ENCODE measurements around the gene CPLX1.
"Not testable (repeated sequence)": the region's sequence is repeated elsewhere in the genome, so short reads cannot be mapped to it uniquely, and the experiment has no call there.

The CPLX1 gene

DNA sequence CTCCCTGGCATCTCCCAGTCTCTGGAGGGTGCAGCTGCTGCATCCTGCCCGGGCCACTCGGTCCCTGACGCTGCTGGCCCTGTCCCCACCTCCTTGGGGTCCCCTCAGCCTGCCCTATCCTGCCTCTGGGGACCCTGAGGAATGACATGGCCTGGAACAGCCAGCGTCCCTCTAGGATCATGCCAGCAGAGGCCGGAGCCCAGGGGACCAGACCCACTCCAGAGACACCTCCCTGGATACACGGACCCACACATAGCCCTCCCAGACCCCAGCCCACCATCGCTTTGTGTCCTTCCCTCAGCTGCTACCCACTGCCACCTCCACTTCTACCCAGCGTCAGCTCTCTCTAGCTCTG, 35.5 kb downstream of the CPLX1 start:
- no peak for DNase-seq

DNA sequence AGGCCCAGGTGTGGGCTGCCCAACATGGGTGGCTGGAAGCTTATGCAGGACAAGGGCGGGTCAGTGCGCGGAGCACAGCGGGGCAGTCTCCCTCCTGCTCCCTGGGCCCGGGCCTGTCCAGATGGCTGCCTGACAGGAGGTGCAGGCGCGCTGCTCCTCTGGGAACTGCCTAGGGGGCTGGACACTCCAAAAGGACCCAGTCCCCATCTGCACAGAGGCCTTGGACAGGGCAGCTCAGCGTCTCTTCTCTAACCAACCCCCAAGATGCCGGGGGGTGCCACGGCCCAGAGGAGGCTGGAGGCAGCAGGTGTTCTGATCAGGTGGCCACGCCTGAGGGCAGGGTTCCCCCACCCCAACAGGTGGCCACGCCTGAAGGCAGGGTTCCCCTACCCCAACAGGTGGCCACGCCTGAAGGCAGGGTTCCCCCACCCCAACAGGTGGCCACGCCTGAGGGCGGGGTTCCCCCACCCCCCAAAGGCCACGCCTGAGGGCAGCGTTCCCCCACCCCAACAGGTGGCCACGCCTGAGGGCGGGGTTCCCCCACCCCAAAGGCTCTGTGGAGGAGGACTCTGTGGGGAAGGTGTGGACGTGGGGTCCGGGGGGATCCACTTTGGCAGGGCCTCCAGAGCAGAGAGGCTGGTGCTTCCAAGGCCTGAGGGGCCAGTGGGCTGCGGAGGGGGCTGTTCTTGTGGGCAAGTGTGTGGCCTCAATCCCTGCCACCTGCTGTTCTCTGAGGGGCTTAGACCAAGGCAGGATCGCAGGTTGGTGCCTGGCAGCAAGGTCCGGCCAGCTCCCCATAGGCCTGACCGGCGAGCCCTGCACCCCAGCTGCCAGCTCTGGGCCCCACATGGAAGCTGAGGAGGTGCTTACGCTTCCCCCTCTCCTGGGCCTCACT, 36.1 kb downstream of the CPLX1 start:
- DNase-seq, result no peak

DNA sequence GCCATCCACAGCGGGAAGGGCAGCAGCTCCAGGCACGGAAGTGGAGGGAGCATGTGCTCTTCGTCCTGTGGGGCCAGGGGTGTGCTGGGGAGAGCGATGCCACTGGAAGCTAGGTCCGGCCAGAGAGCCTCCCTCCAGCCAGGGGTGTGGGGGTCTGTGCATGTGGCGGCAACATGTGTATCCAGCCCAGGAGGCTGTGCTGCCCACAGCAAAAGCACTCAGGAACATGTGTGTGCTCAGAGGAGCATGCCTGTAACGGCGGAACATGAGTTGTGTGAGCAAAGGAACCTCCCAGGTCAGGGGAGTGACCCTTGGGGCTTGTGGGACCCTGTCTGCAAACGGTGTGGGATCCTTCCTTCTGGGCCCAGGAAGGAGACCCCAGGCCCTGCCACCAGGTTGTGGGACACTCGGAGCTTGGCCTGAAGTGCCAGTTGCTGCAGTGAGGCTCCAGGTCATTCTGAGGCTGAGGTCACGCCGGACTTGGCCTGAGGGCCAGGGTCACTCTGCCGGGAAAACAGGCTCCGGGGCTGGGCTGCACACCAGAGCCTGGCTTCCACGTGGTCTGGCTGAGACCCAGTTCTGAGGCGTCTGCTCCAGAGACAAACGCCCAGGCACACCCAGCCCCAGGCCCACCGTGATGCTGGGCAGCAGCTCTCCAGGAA, 37.2 kb downstream of the CPLX1 start:
- no peak for DNase-seq

DNA sequence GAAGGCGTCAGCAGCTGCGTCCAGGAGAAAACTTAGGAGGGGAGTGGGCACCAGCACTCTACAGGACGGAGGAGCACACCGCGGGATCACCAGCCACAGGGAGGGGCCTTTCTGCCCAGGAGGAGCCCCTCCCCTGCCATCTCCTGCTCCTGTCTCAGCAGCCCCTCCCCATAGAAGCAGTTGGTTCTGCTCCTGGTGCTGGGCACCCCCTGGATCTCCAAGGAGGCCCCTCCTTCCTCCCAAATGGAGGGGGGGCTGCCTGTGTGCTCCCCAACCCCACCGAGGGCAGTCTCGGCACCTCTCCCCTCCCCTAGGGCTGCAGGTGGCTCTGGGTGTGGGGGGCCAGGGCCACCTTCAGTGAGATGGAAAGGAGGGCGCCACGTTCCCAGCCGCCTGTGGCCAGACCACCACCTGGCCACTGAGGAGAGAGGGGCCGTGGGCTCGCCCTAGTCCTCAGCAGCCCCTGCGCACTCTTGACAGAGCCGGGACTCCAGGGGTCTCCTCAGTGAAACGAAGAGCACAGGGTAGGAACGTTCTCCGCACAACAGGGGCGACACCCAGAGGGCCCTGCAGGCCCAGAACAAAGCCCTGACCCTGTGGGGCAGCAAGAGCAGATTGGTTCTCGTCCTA, 37.8 kb downstream of the CPLX1 start:
- no peak for DNase-seq

DNA sequence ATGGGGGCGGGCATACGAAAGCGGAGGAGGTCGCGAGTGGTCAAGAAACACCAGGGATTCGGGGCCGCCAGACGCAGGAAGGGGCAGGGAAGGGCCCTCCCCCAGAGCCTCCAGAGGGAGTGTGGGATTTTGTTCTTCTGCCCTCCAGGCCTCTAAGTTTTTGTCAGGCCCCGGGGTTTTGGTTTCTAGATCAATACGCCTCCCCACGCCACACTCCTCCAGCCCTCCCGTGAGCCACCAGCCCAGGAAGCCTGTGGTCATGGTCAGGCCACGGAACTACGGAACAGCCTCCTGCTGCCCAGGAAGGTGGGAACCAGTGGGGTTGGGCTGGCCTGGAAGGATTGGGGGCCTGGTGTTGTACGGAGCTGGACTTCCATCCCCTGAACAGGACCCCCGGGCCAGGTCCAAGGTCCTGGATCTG, 38.4 kb downstream of the CPLX1 start:
- peak; percentile 30 for DNase-seq

DNA sequence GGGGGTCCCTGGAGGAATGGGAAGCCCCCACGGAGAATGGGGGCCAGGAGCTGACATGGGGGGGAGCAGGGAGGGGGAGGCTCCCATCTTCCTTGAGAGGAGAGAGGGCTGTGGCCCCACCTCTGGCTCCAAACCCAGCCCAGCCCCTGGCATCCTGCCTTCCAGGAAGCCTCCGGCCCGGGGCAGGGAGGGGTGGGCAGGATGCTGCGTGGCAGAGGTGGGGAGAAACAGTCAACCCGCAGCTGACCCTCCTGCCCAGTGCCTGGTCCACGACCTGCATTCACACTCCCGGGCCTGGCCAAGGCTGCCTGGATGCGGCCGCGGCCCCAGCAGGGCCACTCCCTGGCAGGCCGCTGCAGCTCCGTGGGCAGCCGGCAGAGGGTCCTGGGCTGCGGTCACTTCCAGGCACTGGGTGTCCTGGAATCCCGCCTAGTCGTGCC, 39.0 kb downstream of the CPLX1 start:
- DNase-seq, result no peak

DNA sequence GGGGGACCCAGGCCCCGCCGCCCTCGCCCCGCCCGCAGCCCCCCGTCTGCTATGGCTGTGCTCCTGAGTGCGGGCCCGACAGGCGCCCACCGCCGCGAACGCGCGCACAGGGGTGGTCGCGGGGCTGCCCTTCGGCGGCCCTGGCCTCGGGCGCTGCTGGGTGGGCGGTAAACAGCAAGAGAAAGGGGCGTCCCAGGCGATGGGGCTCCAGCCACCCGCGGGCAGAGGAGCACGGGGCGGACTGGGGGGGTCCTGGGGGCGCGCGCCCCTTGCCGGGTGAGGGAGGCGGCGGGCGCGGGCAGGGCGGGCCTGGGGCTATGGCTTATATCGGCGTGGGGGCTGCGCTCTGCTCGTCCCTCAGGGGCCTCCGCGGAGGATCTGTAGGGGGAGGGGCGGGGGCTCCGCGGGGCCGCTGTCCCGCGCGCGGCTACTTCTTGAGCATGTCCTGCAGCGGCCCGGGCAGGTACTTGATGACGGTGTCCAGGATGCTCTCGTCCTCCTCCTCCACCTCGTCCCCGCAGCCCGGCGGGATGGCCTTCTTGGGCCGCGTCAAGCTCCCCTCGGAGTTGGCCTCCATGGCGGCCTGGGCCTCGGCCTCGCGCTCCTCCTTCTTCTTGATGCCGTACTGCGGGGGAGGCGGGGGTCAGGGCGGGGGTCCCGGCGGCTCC, 39.7 kb downstream of the CPLX1 start:
- no peak for DNase-seq

DNA sequence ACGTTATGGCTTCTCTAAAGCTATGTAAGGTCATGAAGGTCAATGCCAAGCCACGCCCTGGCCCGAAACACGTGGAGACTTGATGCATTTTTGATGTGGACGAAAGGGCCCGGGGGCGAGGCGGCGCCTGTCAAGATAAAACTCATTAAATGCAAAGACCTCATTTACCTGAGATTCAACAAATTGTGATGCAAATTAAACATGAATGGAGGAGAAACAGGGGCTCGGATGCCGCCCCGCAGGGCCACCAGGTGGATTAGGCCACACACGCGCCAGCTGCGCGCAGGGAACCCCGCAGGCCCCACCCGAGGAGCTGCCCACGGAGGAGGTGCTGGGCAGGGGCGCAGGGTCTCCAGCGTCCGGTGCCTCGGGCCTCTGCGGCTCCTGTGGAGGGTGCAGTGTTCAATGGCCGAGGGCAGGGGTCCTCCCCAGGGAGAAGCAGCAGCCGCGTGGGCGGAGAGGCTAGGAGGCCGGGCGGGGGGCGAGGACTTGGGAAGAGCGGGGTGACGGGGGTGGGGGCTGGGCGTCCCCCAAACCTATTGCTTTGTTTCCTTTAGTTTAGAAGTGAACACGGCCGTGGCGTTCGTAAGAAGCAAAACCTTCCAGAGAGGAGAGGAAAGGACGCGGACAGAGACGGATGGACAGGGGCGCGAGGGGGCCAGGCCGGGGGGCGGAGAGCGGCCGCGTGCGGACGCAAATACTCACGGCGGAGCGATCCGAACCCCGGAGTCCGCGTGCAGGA, 40.4 kb downstream of the CPLX1 start:
- no peak for DNase-seq

DNA sequence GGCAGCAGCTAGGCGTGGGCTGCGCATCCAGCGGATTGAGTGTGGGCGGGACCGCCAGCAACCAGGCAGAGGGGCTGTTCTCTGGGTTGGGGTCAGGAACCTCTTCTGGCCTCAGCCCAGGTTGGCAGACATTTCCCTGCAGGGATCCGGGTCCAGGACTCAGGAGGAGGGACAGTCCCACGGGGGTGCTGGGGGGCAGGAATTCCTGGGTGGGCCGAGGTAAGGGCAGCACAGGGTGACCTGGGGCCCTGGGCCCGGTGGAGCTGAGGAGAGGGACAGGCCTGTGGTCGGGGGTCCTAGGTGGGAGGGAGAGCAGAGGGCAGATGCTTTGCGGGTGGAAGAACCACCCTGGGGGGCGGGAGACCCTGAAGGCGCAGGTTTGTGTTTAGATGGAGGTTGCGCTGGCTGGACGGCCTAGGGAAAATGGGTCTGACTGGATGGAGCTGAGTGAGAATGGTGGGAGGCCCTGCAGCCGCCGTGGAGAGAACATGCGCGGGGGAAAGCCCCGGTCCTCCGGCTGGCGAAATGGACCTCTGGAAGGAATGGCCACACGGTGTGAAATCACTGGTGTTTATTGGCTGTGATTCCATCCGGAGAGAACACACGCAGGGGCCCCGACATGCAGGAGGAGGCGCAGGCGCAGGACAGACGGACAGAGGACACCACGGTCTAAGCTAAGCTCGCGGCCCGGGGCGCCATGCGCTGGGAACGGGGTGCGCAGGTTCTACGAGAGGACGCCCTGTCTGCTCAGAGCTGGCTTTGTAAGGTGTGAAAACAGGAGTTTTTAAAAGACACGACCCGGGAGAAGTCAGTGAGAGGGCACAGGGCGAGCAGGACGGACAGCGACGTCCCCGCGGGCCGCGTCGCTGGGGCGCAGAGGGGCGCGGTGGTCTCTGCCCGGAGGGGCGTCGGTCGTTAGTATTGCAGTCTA, 41.3 kb downstream of the CPLX1 start:
- no peak for DNase-seq

DNA sequence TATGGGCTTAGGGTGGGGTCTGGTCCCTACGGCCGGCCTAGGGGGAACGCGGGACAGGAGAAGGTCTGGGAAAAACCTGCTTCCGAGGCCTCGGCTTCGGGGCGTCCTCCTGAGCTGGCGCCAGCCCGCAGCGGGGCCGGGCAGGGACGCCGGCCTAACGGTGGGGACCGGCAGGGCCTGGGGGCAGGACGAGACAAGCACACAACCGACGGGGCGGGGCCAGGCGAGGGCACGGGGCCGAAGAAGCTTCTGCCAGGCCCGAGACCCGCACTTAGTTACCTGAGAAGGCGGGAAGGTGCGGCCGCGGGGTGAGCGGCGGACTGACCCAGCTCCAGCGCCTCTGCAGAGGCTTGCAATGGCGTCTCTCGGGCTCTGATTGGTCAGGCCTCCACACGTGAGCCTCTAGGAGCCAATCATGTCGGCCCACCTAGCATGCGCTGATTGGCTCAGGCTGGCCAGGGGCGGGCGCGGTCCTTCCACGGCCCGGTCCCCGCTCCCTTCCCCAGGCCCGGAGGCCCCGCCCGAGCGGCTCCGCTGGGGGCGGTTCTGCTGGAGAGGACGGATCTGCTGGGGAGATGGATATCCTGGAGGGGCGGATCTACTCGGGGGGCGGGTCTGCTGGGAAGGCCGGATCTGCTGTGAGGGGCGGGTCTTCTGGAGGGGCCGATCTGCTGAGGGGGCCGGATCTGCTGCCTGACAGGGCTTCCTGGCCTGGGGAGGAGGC, 44.3 kb downstream of the CPLX1 start:
- DNase-seq, result peak; percentile 100

DNA sequence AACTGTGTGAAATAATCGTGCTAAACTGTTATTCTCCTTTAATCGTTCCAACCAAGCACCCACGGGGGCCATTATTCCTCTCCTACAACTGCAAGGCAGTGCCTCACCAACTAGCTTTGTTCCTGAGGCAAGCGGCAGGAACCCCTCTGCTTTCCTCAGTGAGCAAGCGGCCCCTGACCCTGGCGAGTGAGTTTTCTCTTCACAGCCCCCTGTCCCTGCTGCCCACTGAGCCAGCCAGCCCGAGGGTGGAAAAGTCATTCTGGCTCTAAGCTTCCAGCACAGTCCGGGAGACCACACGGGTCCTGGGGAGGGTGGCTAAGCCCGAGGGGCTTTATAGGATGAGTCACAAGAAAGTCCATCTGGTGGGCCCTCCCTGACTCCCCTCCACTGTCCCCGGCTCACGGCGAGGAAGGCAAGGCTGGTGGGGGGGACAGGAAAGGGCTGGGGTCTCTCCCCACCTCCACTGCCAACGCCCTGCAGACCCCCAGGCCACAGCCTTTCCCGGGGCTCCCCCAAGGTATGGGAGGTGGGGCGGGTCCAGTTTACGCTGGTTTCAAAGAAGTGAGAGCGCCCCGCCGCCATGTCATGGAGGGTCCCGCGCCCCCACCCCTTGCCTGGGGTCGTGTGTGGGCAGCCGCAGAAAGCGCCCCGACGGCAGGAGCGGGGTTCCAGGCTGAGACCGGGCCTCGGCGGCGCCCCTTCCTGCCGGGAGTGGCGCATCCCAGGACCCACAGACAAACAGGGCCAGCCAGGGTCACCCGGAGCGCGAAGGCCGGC, 45.0 kb downstream of the CPLX1 start:
- no peak for DNase-seq

DNA sequence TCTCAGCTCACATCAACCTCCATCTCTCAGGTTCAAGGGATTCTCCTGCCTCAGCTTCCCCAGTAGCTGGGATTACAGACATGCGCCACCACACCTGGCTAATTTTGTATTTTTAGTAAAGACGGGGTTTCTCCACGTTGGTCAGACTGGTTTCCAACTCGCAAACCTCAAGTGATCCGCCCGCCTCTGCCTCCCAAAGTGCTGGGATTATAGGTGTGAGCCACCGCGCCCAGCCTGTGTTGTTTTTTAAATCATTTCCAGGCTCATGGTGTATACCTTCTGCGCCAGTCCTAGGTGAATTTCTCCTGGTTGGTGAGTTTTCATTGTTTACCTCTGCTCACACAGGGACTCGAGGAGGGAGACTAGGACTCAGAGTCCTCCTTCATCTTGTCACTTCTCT, 45.7 kb downstream of the CPLX1 start:
- not testable (repeated sequence) for DNase-seq

DNA sequence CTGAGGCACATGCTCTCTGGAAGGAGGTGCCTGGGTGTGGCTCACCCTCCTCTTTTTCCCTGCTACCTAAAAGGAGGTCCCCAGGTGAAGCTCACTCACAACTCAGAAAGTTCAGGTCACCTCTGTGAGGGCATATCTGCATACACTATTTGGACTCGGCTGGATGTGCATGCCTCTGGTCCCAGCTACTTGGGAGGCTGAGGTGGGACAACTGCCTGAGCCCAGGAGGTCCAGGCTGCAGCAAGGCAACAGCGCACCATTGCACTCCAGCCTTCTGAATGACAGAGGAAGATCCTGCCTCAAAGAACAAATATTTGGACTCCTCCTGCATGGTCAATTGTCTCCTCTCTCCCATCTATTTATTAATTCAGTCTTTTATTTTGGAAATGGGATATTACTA, 46.4 kb downstream of the CPLX1 start:
- no peak for DNase-seq

DNA sequence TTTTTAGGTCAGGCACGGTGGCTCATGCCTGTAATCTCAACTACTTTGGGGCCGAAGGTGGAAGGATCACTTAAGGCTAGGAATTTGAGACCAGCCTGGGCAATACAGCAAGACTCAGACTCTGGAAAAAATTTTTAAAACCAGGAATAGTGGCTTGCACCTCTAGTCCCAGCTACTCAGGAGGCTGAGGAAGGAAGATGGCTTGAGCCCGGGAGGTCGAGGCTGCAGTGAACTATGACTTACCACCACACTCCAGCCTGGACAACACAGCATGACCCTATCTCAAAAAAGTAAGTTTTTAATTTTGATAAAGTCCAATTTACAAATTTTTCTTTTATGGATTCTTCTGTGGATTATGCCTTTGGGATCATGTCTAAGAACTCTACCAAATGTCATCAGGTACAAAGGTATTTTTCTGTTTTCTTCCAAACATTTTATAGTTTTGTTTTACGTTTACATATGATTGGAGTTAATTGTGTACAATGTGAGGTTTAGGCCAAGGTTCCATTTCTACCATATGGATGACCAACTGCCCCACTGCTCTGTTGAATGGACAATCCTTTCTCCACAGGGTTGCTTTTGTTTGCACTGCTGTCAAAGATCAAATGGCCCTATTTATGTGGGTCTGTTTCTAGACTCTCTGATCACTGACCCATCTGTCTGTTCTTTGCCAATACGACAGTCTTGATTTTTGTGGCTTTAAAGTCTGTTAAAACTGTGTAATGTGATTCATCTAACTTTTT, 48.2 kb downstream of the CPLX1 start:
- DNase-seq, result no peak

DNA sequence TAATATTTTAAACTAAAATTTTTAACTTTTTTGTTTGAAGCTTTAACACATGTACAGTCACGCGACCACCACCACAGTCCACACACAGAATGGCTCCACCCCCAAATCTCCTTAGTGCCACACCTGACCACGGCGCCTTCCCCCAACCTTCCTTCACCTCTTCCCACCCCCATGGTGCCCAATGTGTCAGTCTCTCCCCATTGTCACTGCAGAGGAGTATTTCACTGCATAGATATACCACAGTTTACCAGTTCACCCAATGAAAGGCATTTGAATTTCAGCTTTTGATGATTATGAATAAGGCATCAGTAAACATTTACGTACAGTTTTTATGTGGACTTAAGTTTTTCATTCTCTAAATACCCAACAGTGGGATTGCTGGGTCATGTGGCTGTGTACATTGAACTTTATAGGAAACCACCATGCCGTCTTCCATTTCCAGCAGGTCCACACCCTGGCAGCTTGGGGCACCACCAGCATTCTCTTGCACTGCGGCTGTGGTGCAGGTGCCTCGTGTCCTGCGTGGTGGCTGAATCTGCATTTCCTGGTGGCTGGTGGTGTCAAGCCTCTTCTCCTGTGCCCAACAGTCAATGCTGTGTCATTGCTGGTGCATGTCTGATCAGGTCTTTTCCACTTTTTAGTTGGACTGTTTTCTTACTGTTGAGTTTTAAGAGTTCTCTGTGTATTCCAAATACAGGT, 49.0 kb downstream of the CPLX1 start:
- no peak for DNase-seq

DNA sequence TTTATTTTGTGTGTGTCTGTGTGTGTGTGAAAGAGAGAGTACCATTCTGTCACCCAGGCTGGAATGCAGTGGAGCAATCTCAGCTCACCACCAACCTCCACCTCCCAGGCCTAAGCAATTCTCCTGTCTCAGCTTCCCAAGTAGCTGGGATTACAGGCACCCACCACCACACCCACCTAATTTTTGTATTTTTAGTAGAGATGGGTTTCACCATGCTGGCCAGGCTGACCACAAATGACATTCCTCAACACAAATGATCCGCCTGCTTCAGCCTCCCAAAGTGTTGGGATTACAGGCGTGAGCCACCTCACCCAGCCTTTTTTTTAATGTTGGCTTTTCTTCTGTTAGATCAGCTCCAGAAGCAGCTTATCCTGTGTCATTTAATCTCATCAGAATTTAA, 50.4 kb downstream of the CPLX1 start:
- DNase-seq, result not testable (repeated sequence)

DNA sequence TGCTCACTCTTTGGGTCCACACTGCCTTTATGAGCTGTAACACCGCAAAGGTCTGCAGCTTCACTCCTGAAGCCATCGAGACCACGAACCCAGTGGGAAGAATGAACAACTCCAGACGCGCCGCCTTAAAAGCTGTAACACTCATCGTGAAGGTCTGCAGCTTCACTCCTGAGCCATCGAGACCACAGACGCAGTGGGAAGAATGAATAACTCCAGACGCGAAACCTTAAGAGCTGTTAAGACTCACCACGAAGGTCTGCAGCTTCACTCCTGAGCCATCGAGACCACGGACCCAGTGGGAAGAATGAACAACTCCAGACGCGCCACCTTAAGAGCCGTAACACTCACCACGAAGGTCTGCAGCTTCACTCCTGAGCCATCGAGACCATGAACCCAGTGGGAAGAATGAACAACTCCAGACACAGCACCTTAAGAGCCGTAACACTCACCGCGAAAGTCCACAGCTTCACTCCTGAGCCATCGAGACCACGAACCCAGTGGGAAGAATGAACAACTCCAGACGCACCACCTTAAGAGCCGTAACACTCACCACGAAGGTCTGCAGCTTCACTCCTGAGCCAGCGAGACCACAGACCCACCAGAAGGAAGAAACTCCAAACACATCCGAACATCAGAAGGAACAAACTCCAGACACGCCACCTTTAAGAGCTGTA, 51.4 kb downstream of the CPLX1 start:
- not testable (repeated sequence) for DNase-seq

DNA sequence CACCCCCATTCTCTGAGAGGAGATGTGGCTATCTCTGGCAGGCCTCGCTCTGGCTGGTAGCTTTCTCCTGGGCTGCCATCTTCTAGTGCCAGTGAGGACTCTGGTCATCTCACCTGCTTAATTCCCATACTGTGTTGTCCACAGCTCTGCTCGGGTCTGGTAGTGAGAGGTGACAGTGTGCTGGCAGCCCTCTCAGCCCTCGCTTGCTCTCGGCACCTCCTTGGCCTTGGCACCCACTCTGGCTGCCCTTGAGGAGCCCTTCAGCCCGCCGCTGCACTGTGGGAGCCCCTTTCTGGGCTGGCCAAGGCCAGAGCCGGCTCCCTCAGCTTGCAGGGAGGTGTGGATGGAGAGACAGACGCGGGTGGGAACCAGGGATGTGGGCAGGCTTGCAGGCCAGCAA, 52.7 kb downstream of the CPLX1 start:
- no peak for DNase-seq
